CD4-positive, alpha-beta memory T cell (primary cell): ENCODE results near the gene DACH1. TPM values are rescaled to one million over a fixed set of nuclear protein-coding genes. Genes with fewer than 3 reads are reported as not detected.
"Not testable (repeated sequence)": the region's sequence is repeated elsewhere in the genome, so short reads cannot be mapped to it uniquely, and the experiment has no call there.

Source experiments
- CTCF ChIA-PET: fragments of 350-600 bp; sonication (Branson Sonifier 250); formaldehyde crosslinking; loops from one replicate; lab custom pipeline; 2021; ENCODE audit warnings: inconsistent platforms; ENCODE audit not compliant: partially characterized antibody; lab: Charles Lee
- POLR2A ChIA-PET: fragments of 350-600 bp; sonication (Branson Sonifier 250); formaldehyde crosslinking; loops from one replicate; lab custom pipeline; 2021; ENCODE audit not compliant: partially characterized antibody; lab: Charles Lee
- DNase-seq, 5 donors: peaks; one replicate each; pipeline versions ENCODE4 v3.0.0 to v3.0.0-alpha.2; 2020 to 2022; ENCODE audit warnings: mixed read lengths in 1 of 5
- H3K27ac ChIP-seq: one replicate; pipeline ENCODE4 v1.7.0; 2013; ENCODE audit warnings: low read depth, low read length
- H3K27me3 ChIP-seq: 2 replicates; pipeline ENCODE4 v1.7.0; 2013; ENCODE audit warnings: mild to moderate bottlenecking, low read length, moderate library complexity; ENCODE audit not compliant: insufficient read depth
- H3K36me3 ChIP-seq: 2 replicates; pipeline ENCODE4 v1.7.0; 2013; ENCODE audit warnings: mild to moderate bottlenecking, low read length, moderate library complexity; ENCODE audit not compliant: insufficient read depth
- H3K4me1 ChIP-seq: 2 replicates; pipeline ENCODE4 v1.7.0; 2013; ENCODE audit warnings: mild to moderate bottlenecking, low read length, moderate library complexity; ENCODE audit not compliant: insufficient read depth
- H3K4me3 ChIP-seq, 2 donors: one replicate each; pipeline ENCODE4 v1.7.0; 2013; ENCODE audit warnings: low read length in 2 of 2, mild to moderate bottlenecking in 1 of 2
- H3K9me3 ChIP-seq, 2 donors: one replicate each; pipeline ENCODE4 v1.7.0; 2013; ENCODE audit warnings: low read length in 2 of 2, control low read depth in 1 of 2; ENCODE audit not compliant: control insufficient read depth in 1 of 2
- H3K27ac Mint-ChIP-seq, 7 donors: one replicate each; pipeline ENCODE4 v1.8.0; 2020 to 2021; ENCODE audit warnings: mixed read lengths in 7 of 7, mild to moderate bottlenecking in 6 of 7, inconsistent platforms in 3 of 7, moderate library complexity in 3 of 7
- H3K27me3 Mint-ChIP-seq, 2 donors: one replicate each; pipeline ENCODE4 v1.8.0; 2020 to 2021; ENCODE audit warnings: mixed read lengths in 2 of 2
- H3K36me3 Mint-ChIP-seq, 2 donors: one replicate each; pipeline ENCODE4 v1.8.0; 2020 to 2021; ENCODE audit warnings: mixed read lengths in 2 of 2, inconsistent platforms in 1 of 2, mild to moderate bottlenecking in 1 of 2
- H3K4me1 Mint-ChIP-seq, 4 donors: one replicate each; pipeline ENCODE4 v1.8.0; 2020 to 2021; ENCODE audit warnings: mixed read lengths in 4 of 4, mild to moderate bottlenecking in 1 of 4
- H3K4me3 Mint-ChIP-seq, 8 donors: one replicate each; pipeline ENCODE4 v1.8.0; 2020 to 2021; ENCODE audit warnings: mixed read lengths in 8 of 8, mild to moderate bottlenecking in 7 of 8, moderate library complexity in 6 of 8, inconsistent platforms in 3 of 8
- H3K9me3 Mint-ChIP-seq, 8 donors: one replicate each; pipeline ENCODE4 v1.8.0; 2020 to 2021; ENCODE audit warnings: mixed read lengths in 8 of 8, mild to moderate bottlenecking in 5 of 8, inconsistent platforms in 3 of 8, moderate library complexity in 1 of 8
- intact Hi-C: fragments of 100-400 bp; cut with micrococcal nuclease; formaldehyde crosslinking; loops from one replicate; pipeline ENCODE4 v1.15.1; 2023
- polyA plus RNA-seq, 2 donors: library from polyadenylated mRNA; unstranded; fragments of 300-500 nt; fragmentation: Illumina TruSeq; gene quantifications; one replicate each; pipeline ENCODE4 v1.2.3, GENCODE V29; 2021
- total RNA-seq, 2 experiments: library from RNA; stranded (reverse); gene quantifications; one replicate each; pipeline ENCODE4 v1.2.3, GENCODE V29; 2021

Gene DACH1
- total and polyA plus RNA-seq, 4 experiments from 2014 or later, result not detected

GRCh38 chr13:71789693-71790329 is 77.2 kb downstream of the DACH1 start:
- Histone ChIP-seq H3K4me1 (no peaks in the 10 kb centered on the region), H3K36me3 (no peaks in the 10 kb centered on the region), H3K4me3 (no peak overlapping the region), H3K27ac (no peak overlapping the region), H3K27me3 (no peaks in the 10 kb centered on the region), H3K9me3 (no peaks in the 10 kb centered on the region)
- ChIA-PET CTCF (no interaction called here), POLR2A (no interaction called here)
- Mint-ChIP-seq H3K27ac (no peak overlapping the region), H3K36me3 (no peaks in the 10 kb centered on the region), H3K4me3 (no peak overlapping the region), H3K9me3 (peaks cover 0 to 4% (median 0%) of the 10 kb centered on the region in 8 donors), H3K4me1 (no peaks in the 10 kb centered on the region), H3K27me3 (no peaks in the 10 kb centered on the region)
- intact Hi-C loops, result no loop called here
- no peak for DNase-seq

GRCh38 chr13:71789037-71789436 is 78.0 kb downstream of the DACH1 start:
- Mint-ChIP-seq H3K4me3 (no peak overlapping the region), H3K27ac (no peak overlapping the region), H3K27me3 (no peaks in the 10 kb centered on the region), H3K9me3 (peaks cover 0 to 4% (median 0%) of the 10 kb centered on the region in 8 donors), H3K36me3 (no peaks in the 10 kb centered on the region), H3K4me1 (no peaks in the 10 kb centered on the region)
- no peak overlapping the region for H3K27ac ChIP-seq
- POLR2A ChIA-PET, result no interaction called here
- DNase-seq, result no peak
- no peaks in the 10 kb centered on the region for H3K4me1 ChIP-seq
- H3K9me3 ChIP-seq, result no peaks in the 10 kb centered on the region
- CTCF ChIA-PET, result no interaction called here
- H3K4me3 ChIP-seq, result no peak overlapping the region
- intact Hi-C loops, result no loop called here
- no peaks in the 10 kb centered on the region for H3K36me3 ChIP-seq
- H3K27me3 ChIP-seq, result no peaks in the 10 kb centered on the region

- no peaks in the 10 kb centered on the region for H3K4me1 ChIP-seq
- DNase-seq, result no peak
- ChIA-PET POLR2A (no interaction called here), CTCF (no interaction called here)
- H3K27ac Mint-ChIP-seq, result no peak overlapping the region
- H3K27me3 Mint-ChIP-seq, result no peaks in the 10 kb centered on the region
- intact Hi-C loops, result no loop called here
- H3K4me3 ChIP-seq, result no peak overlapping the region
- H3K27ac ChIP-seq, result no peak overlapping the region
- no peaks in the 10 kb centered on the region for H3K27me3 ChIP-seq
- H3K9me3 ChIP-seq, result no peaks in the 10 kb centered on the region
- peaks cover 0 to 4% (median 0%) of the 10 kb centered on the region in 8 donors for H3K9me3 Mint-ChIP-seq
- H3K36me3 Mint-ChIP-seq, result no peaks in the 10 kb centered on the region
- no peaks in the 10 kb centered on the region for H3K4me1 Mint-ChIP-seq
- no peaks in the 10 kb centered on the region for H3K36me3 ChIP-seq
- H3K4me3 Mint-ChIP-seq, result no peak overlapping the region
Measured at GRCh38 chr13:71787414-71787813, 79.6 kb downstream of the DACH1 start.

- CTCF ChIA-PET, result no interaction called here
- H3K9me3 ChIP-seq, result no peaks in the 10 kb centered on the region
- intact Hi-C loops, result no loop called here
- no peak overlapping the region for H3K27ac ChIP-seq
- Mint-ChIP-seq H3K27me3 (no peaks in the 10 kb centered on the region), H3K4me3 (no peak overlapping the region), H3K36me3 (no peaks in the 10 kb centered on the region), H3K9me3 (peaks cover 0 to 4% (median 0%) of the 10 kb centered on the region in 8 donors), H3K4me1 (no peaks in the 10 kb centered on the region), H3K27ac (no peak overlapping the region)
- H3K36me3 ChIP-seq, result no peaks in the 10 kb centered on the region
- H3K27me3 ChIP-seq, result no peaks in the 10 kb centered on the region
- no peak overlapping the region for H3K4me3 ChIP-seq
- DNase-seq, result no peak
- H3K4me1 ChIP-seq, result no peaks in the 10 kb centered on the region
- POLR2A ChIA-PET, result no interaction called here
Measured at GRCh38 chr13:71786875-71787274, 80.1 kb downstream of the DACH1 start.

- no peaks in the 10 kb centered on the region for H3K27me3 Mint-ChIP-seq
- CTCF ChIA-PET, result no interaction called here
- no peaks in the 10 kb centered on the region for H3K36me3 ChIP-seq
Measured at GRCh38 chr13:71785361-71785760, 81.6 kb downstream of the DACH1 start.

GRCh38 chr13:71780546-71780945 is 86.5 kb downstream of the DACH1 start:
- no peaks in the 10 kb centered on the region for H3K27me3 Mint-ChIP-seq
- no peaks in the 10 kb centered on the region for H3K4me1 Mint-ChIP-seq
- H3K27me3 ChIP-seq, result no peaks in the 10 kb centered on the region
- no peak overlapping the region for H3K27ac Mint-ChIP-seq
- H3K4me3 ChIP-seq, result no peak overlapping the region
- ChIA-PET POLR2A (no interaction called here), CTCF (no interaction called here)
- no peaks in the 10 kb centered on the region for H3K36me3 Mint-ChIP-seq
- H3K36me3 ChIP-seq, result no peaks in the 10 kb centered on the region
- no peak overlapping the region for H3K4me3 Mint-ChIP-seq
- H3K9me3 ChIP-seq, result no peaks in the 10 kb centered on the region
- no peak for DNase-seq
- intact Hi-C loops, result no loop called here
- peaks cover 0 to 11% (median 0%) of the 10 kb centered on the region in 8 donors for H3K9me3 Mint-ChIP-seq
- H3K27ac ChIP-seq, result no peak overlapping the region
- H3K4me1 ChIP-seq, result no peaks in the 10 kb centered on the region

More at GRCh38 chr13:71785361-71785760, 81.6 kb downstream of the DACH1 start:
- H3K9me3 ChIP-seq, result no peaks in the 10 kb centered on the region
- no peak overlapping the region for H3K27ac Mint-ChIP-seq
- intact Hi-C loops, result no loop called here
- H3K4me3 ChIP-seq, result no peak overlapping the region
- H3K9me3 Mint-ChIP-seq, result peaks cover 0 to 6% (median 0%) of the 10 kb centered on the region in 8 donors
- H3K4me3 Mint-ChIP-seq, result no peak overlapping the region
- no peak for DNase-seq
- H3K36me3 Mint-ChIP-seq, result no peaks in the 10 kb centered on the region
- no peak overlapping the region for H3K27ac ChIP-seq
- H3K4me1 Mint-ChIP-seq, result no peaks in the 10 kb centered on the region
- H3K27me3 ChIP-seq, result no peaks in the 10 kb centered on the region
- no peaks in the 10 kb centered on the region for H3K4me1 ChIP-seq
- POLR2A ChIA-PET, result no interaction called here

- H3K27me3 ChIP-seq, H3K4me3 ChIP-seq, H3K4me1 Mint-ChIP-seq, H3K27ac ChIP-seq, DNase-seq, H3K4me3 Mint-ChIP-seq, H3K27me3 Mint-ChIP-seq, H3K27ac Mint-ChIP-seq, H3K9me3 ChIP-seq, H3K4me1 ChIP-seq, H3K36me3 Mint-ChIP-seq, intact Hi-C loops, H3K36me3 ChIP-seq, CTCF ChIA-PET, POLR2A ChIA-PET: not testable (repeated sequence)
- peaks cover 0 to 11% (median 0%) of the 10 kb centered on the region in 8 donors for H3K9me3 Mint-ChIP-seq
Measured at GRCh38 chr13:71778998-71779397, 88.0 kb downstream of the DACH1 start.
